Activated T-cell treated with anti-CD3 and anti-CD28 coated beads for 1 hour (primary cell): ENCODE data around the gene TAC4.

Source experiments
- DNase-seq: peaks from one replicate; pipeline ENCODE4 v3.0.0-alpha.2; 2020; ENCODE audit warnings: low read depth

TAC4 gene

DNA sequence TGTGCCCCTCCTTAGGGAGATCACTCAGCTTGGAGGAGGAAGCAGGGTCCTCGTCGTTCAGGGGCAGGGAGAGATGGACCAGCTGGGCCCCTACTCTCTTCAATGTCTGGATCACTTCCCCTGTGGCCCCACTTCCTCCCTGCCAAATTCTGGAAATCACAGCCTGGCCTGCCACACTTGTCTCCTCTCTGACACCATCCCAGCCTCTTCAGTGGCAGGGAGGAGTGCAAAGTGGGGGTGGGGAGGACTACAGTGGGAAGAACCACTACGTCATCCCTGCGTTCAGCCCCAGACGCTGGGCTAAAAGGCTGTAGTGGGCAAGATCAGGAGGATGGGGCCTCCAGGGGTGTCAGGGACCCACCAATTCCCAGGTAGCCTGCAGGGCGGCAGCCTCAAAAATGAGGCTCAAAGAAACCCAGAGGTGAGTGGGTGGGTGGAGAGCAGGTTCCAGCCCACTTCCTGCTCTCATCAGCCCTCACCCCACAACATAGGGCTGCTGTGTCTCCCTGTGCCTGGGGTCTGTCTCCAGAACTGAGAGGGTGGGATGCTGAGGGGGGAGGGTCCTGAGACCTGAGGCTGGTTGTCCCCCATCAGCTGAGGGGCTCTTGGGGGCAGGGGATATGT lies 25.0 kb upstream of the TAC4 start:
- no peak for DNase-seq

DNA sequence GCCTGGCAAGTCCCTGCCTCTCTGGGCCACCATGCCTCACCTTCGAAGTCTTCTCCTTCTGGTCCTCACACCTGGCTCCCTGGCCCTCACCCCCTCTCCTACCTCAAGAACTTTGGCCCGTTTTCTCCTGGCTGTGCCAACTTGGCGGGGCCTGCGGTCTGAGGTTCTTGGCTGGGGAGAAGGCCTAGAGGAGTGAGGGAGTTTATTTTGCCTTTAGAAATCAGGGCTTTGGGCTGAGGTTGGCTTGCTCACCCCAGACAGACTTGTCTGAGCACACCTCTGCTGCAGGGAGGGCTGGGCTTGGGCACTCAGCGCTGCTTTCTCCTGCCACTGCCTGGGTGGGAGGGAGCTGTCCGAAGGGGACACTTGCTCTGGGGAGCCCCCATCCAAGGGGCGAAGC lies 23.3 kb upstream of the TAC4 start:
- DNase-seq = no peak

DNA sequence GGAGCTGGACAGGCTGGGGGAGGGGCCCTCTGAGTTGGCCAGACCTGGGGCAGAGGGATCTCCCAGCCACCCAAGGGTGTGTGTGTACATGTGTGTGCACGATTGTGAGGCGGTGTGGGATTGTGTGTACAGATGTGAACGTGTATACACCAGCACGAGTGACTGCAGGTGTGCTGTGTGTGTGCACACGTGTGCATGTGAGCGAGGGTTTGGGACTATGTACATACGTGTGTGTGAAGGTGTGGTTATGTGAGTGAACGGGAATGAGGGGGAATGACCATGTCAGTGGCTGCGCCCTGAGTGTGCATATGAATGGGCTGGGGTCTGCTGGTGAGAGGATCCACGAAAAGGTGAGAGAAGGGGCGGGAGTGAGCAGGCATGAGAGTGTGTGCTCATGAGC lies 22.4 kb upstream of the TAC4 start:
- DNase-seq = no peak

- no peak for DNase-seq
These were observed 21.1 kb upstream of the TAC4 start for GRCh38 chr17:49869038-49869374.

DNA sequence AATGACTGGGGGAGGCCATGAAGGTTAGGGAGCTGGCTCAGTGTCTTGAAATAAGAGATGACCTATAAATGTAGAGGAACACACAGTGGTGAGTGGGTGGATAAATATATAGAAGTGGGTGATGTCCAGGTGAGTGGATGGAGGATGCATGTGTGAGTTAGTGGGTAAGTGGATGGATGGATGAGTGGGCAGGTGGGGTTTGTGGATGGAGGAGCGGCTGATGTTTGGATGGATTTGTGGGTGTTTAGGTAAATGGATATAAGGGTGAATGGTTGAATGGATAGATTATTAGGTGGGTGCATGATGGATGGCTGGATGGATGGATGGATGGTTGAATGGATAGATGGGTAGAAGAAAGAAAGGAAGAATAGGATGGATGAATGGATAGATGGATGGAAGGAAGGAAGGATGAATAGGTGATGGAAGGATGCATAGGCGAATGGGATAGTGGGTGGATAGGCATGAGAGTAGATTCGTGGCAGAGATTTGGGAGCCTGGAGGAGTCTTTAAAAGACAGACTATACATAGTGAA lies 19.1 kb upstream of the TAC4 start:
- no peak for DNase-seq

GRCh38 chr17:49866019-49866380 lies 18.1 kb upstream of the TAC4 start:
- no peak for DNase-seq

GRCh38 chr17:49862781-49863331 lies 15.0 kb upstream of the TAC4 start:
- DNase-seq = no peak

GRCh38 chr17:49861150-49861884 lies 13.4 kb upstream of the TAC4 start:
- peak; percentile 52 for DNase-seq

DNA sequence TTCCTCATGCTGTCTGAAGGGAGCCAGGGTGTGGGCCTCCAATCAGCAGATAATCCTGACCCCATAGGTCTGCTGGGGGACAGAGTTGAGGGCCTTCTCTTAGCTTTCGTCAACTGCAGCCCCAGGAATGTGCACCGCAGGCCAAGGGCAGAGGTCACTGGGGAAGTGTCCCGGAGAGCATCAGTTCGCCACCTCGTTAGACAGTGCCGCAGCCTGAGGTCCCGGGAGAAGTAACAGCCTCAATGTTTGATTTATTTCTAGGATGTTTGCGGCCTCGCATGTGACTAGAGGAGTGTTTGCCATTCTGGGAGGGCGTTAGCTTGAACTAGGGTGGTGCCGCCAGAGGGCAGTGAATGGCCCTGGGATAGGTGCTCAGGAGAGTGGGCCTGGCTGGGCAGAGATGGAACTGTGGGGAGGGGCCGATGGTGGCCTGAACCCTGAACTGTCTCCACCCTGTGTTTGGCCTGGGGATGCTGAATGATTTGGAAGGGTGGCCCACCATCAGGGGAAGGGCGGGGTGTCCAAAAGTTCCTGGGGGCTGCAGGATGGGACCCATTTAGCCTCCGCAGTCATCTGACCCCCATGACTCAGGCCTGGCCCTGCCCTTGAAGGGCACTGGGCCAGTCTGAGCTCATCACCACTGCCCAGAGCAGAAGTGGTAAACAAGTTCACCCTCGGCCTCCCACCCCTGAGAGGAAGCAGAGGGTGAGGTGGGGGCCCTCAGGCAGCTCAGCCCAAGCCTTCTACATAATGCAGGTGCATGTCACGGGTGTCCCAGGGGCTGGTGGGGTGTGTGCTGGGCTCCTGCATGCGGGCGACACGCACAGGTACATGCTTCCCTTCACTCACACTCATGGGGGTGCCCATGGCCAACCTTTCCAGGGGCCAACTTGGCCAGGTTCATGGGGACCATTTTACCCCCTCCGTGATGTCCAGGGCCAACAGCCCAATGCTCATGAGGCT lies 12.4 kb upstream of the TAC4 start:
- no peak for DNase-seq

- DNase-seq = no peak
These were observed 10.9 kb upstream of the TAC4 start for GRCh38 chr17:49858796-49859195.

DNA sequence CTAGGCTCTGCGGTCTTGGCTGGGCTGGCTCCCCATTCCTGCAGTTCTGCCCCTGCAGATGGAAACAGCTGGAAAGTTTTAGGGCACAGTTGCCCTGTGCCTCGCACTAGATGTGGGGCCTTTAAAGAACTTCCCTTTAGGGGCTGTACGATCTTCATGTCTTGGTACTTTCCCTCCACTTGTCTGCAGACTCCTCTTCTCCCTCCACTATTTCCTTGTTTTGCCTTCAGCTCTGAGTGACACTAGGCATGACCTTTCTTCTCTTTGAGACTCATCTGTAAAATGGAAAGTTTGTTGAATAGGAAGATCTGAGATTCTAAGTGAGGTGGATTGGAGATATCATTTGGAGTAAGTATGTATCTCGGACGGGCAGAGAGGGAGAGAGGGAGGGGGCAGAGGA lies 6.3 kb upstream of the TAC4 start:
- no peak for DNase-seq

- DNase-seq = no peak
These were observed 5.7 kb upstream of the TAC4 start for GRCh38 chr17:49853470-49854015.

- peak; percentile 68 for DNase-seq
These were observed 3.8 kb upstream of the TAC4 start for GRCh38 chr17:49851387-49852291.

GRCh38 chr17:49850772-49851386 lies 3.0 kb upstream of the TAC4 start:
- DNase-seq = no peak

DNA sequence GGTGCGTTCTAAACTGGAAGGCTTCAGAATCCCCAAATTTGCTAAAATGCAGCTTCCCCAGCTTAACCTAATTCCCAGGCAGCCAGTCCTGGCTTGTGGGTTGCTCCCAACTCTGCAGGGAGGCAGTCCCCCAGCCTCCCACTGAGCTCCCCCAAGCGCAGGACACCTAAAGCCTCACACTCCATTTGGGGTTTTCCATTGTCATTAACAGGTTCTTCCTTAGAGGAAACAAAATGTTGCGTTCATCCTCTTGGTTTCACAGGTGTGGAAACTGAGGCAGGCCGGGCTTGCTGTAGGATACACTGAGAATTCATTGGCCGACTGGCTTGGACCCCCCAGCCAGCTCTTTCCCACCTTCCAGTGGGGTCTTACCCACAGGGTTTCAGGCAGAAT lies 2.3 kb upstream of the TAC4 start:
- DNase-seq = no peak

GRCh38 chr17:49848739-49849138 lies 870 bp upstream of the TAC4 start:
- no peak for DNase-seq

GRCh38 chr17:49846938-49847712 lies 744 bp downstream of the TAC4 start:
- no peak for DNase-seq

DNA sequence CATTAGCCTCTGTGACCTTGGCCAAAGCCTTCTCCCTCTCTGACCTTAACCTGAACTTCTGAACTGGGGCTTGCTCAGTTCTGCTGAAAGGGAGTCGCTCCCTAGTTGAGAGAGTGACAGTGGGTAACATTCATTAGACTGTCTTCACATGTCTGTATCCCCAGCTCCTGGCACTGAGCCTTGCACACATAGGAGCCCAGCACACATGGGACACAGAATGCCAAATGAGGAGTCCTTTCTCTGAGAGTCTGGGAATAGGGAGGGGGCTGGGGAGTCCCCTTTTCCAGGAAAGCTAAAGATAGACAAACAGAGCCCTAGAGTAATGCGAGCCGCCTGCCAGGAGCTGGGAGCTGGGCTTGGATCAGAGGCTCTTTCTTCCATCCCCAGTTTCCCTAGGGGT lies 2.5 kb downstream of the TAC4 start:
- no peak for DNase-seq

- DNase-seq = no peak
These were observed 4.0 kb downstream of the TAC4 start for GRCh38 chr17:49843774-49844350.
